GM23248 (cell line): ENCODE results near the gene COA8. TPM values are rescaled to one million over a fixed set of nuclear protein-coding genes. Genes with fewer than 3 reads are reported as not detected.

ENCODE experiments used
- DNase-seq: peaks from one replicate; pipeline ENCODE4 v3.0.0-alpha.2; 2015
- H2AFZ ChIP-seq: fragments of 200-600 bp; sonication (generic); 2 replicates; pipeline ENCODE4 v1.6.1; 2016; ENCODE audit warnings: antibody characterized with exemption
- H3F3A ChIP-seq: fragments of 200-600 bp; sonication (generic); 2 replicates; pipeline ENCODE4 v1.6.1; 2016; ENCODE audit warnings: mild to moderate bottlenecking, antibody characterized with exemption, mixed run types; ENCODE audit not compliant: insufficient read depth
- H3K27ac ChIP-seq: fragments of 200-600 bp; sonication (generic); 2 replicates; pipeline ENCODE4 v1.5.1; 2016; ENCODE audit warnings: mild to moderate bottlenecking
- H3K27me3 ChIP-seq: fragments of 200-600 bp; sonication (generic); replicated peaks from 2 replicates; pipeline ENCODE4 v1.6.1; 2016; ENCODE audit warnings: mild to moderate bottlenecking; ENCODE audit not compliant: insufficient read depth
- H3K36me3 ChIP-seq: fragments of 200-600 bp; sonication (generic); 2 replicates; pipeline ENCODE4 v1.6.1; 2016; ENCODE audit warnings: low read depth, mild to moderate bottlenecking
- H3K4me1 ChIP-seq: fragments of 200-600 bp; sonication (generic); 2 replicates; pipeline ENCODE4 v1.6.1; 2016; ENCODE audit warnings: mild to moderate bottlenecking; ENCODE audit not compliant: insufficient read depth
- H3K4me2 ChIP-seq: fragments of 200-600 bp; sonication (generic); one replicate; pipeline ENCODE4 v1.6.1; 2016; ENCODE audit warnings: mild to moderate bottlenecking; ENCODE audit not compliant: unreplicated experiment
- H3K4me3 ChIP-seq: fragments of 200-600 bp; sonication (generic); 2 replicates; pipeline ENCODE4 v1.5.1; 2016; ENCODE audit warnings: mild to moderate bottlenecking
- H3K79me2 ChIP-seq: fragments of 200-600 bp; sonication (generic); 2 replicates; pipeline ENCODE4 v1.6.1; 2016; ENCODE audit warnings: mild to moderate bottlenecking; ENCODE audit not compliant: insufficient read depth
- H3K9ac ChIP-seq: fragments of 200-600 bp; sonication (generic); 2 replicates; pipeline ENCODE4 v1.6.1; 2016; ENCODE audit warnings: mild to moderate bottlenecking
- H3K9me2 ChIP-seq: fragments of 200-600 bp; sonication (generic); 2 replicates; pipeline ENCODE4 v1.6.1; 2016; ENCODE audit warnings: mixed run types, mild to moderate bottlenecking, moderate library complexity; ENCODE audit not compliant: insufficient read depth
- H3K9me3 ChIP-seq: fragments of 200-600 bp; sonication (generic); one replicate; pipeline ENCODE4 v1.6.1; 2017; ENCODE audit warnings: low read depth
- H4K20me1 ChIP-seq: fragments of 200-600 bp; sonication (generic); 2 replicates; pipeline ENCODE4 v1.6.0; 2016; ENCODE audit not compliant: insufficient read depth
- EZH2 ChIP-seq: fragments of 200-600 bp; sonication (generic); IDR thresholded peaks from 2 replicates; pipeline ENCODE4 v1.6.1; 2018; ENCODE audit warnings: antibody characterized with exemption, mild to moderate bottlenecking; ENCODE audit not compliant: insufficient read depth, poor library complexity, severe bottlenecking
- EZH2phosphoT487 ChIP-seq: fragments of 200-600 bp; sonication (generic); IDR thresholded peaks from 2 replicates; pipeline ENCODE4 v1.6.1; 2018; ENCODE audit warnings: antibody characterized with exemption, moderate library complexity, mild to moderate bottlenecking, low read depth; ENCODE audit not compliant: insufficient read depth
- WGBS, 2 experiments: methylation state at CpG; one replicate each; pipeline ENCODE4 v1.1.6; 2015 to 2017; ENCODE audit warnings: low lambda C conversion rate in 2 of 2, low coverage in 1 of 2; ENCODE audit errors: missing lambda C conversion rate in 2 of 2; 5-methylcytosine and 5-hydroxymethylcytosine counted together
- in situ Hi-C: fragments of 300-500 bp; cut with MboI; formaldehyde crosslinking; loops from 2 replicates; pipeline ENCODE4 v1.15.0; 2020
- polyA plus RNA-seq: library from polyadenylated mRNA; unstranded; fragments of >200 nt; fragmentation: Nextera tagmentation; extraction: Ambion mirVana; gene quantifications from 2 replicates; pipeline ENCODE4 v1.2.1, GENCODE V29; 2016
- total RNA-seq: library from RNA; depleted of rRNA; stranded (reverse); fragments of >200 nt; shearing (Covaris generic); gene quantifications from 2 replicates; pipeline ENCODE4 v1.2.3, GENCODE V29; 2014

The COA8 gene
- total and polyA plus RNA-seq, 2 experiments from 2014 or later, result 28.9 to 96.3 TPM

GRCh38 chr14:103621860-103622259 lies 59.1 kb downstream of the COA8 start:
- Histone ChIP-seq H3F3A (peaks cover 5% of the 10 kb centered on the region; the same call in 1 of the 2 replicates), H3K27me3 (no peaks in the 10 kb centered on the region), H3K27ac (no peak overlapping the region), H3K4me3 (no peak overlapping the region), H3K36me3 (no peaks in the 10 kb centered on the region), H3K9ac (no peak overlapping the region), H3K9me2 (no peaks in the 10 kb centered on the region), H3K79me2 (no peaks in the 10 kb centered on the region), H3K4me1 (peaks cover 27% of the 10 kb centered on the region), H2AFZ (no peak overlapping the region), H3K9me3 (no peaks in the 10 kb centered on the region), H3K4me2 (no peak overlapping the region), H4K20me1 (no peaks in the 10 kb centered on the region)
- TF ChIP-seq EZH2phosphoT487, result no peak
- no peak for TF ChIP-seq EZH2
- in situ Hi-C loops, result no loop called here
- no peak for DNase-seq
- 88 to 89% methylated on average over 5 of the region's 5 CpGs for WGBS, 2 experiments

- Histone ChIP-seq H3K4me3 (no peak overlapping the region), H3K79me2 (no peaks in the 10 kb centered on the region), H3K9me2 (no peaks in the 10 kb centered on the region), H3K9me3 (no peaks in the 10 kb centered on the region), H4K20me1 (no peaks in the 10 kb centered on the region), H3K4me2 (no peak overlapping the region), H3K27ac (no peak overlapping the region), H3F3A (peaks cover 5% of the 10 kb centered on the region; the same call in 1 of the 2 replicates), H2AFZ (no peak overlapping the region), H3K27me3 (no peaks in the 10 kb centered on the region), H3K4me1 (peaks cover 33% of the 10 kb centered on the region), H3K36me3 (no peaks in the 10 kb centered on the region), H3K9ac (no peak overlapping the region)
- in situ Hi-C loops, result no loop called here
- DNase-seq, result no peak
- no peak for TF ChIP-seq EZH2
- no peak for TF ChIP-seq EZH2phosphoT487
- WGBS, 2 experiments, result 65 to 81% methylated on average over 4 of the region's 4 CpGs
These were observed 60.5 kb downstream of the COA8 start for GRCh38 chr14:103623308-103623707.

- Histone ChIP-seq H2AFZ (peak overlapping the region; percentile 72; the same call in 1 of the 2 replicates), H3K4me1 (peaks cover 29% of the 10 kb centered on the region), H3K4me2 (peak overlapping the region; percentile 57), H3F3A (peaks cover 5% of the 10 kb centered on the region; the same call in 1 of the 2 replicates), H3K79me2 (no peaks in the 10 kb centered on the region), H4K20me1 (no peaks in the 10 kb centered on the region), H3K27ac (peak overlapping the region; percentile 93), H3K27me3 (no peaks in the 10 kb centered on the region), H3K4me3 (no peak overlapping the region), H3K36me3 (no peaks in the 10 kb centered on the region), H3K9ac (peak overlapping the region; percentile 39; the same call in 1 of the 2 replicates), H3K9me2 (no peaks in the 10 kb centered on the region), H3K9me3 (no peaks in the 10 kb centered on the region)
- TF ChIP-seq EZH2phosphoT487 (no peak), EZH2 (no peak)
- in situ Hi-C loops, result no loop called here
- DNase-seq, result peak; percentile 43
- WGBS, 2 experiments, result 46 to 56% methylated on average over 15 to 16 of the region's 16 CpGs
These were observed 61.2 kb downstream of the COA8 start for GRCh38 chr14:103623883-103624482.

- H3K4me2 ChIP-seq, result peak overlapping the region; percentile 57
- peak overlapping the region; percentile 80 for H3K9ac ChIP-seq
- peak overlapping the region; percentile 72 for H2AFZ ChIP-seq
- TF ChIP-seq EZH2, result no peak
- TF ChIP-seq EZH2phosphoT487, result no peak
- H3K27me3 ChIP-seq, result no peaks in the 10 kb centered on the region
- H3K4me3 ChIP-seq, result 0 out of 2 replicates have a peak overlapping the region, but pooled peaks have one; percentile 6
- no peaks in the 10 kb centered on the region for H4K20me1 ChIP-seq
- peak; percentile 96 for DNase-seq
- in situ Hi-C loops, result no loop called here
- peak overlapping the region; percentile 93 for H3K27ac ChIP-seq
- H3K9me2 ChIP-seq, result no peaks in the 10 kb centered on the region
- H3F3A ChIP-seq, result peaks cover 6% of the 10 kb centered on the region
- WGBS, 2 experiments, result 1% methylated on average over 9 of the region's 10 CpGs
- H3K9me3 ChIP-seq, result no peaks in the 10 kb centered on the region
- H3K36me3 ChIP-seq, result no peaks in the 10 kb centered on the region
- peaks cover 25% of the 10 kb centered on the region for H3K4me1 ChIP-seq
- peaks cover 7% of the 10 kb centered on the region for H3K79me2 ChIP-seq
These were observed 62.1 kb downstream of the COA8 start for GRCh38 chr14:103624860-103625259.
